HG02642 (cell line): Measurements from ENCODE around the gene BEST2.
"Not testable (repeated sequence)": the region's sequence is repeated elsewhere in the genome, so short reads cannot be mapped to it uniquely, and the experiment has no call there.

ENCODE experiments used
- ATAC-seq: cut with Tn5 transposase; IDR thresholded peaks from one replicate; pipeline ENCODE4 v1.9.1; 2021; ENCODE audit warnings: mild to moderate bottlenecking; ENCODE audit not compliant: unreplicated experiment, poor library complexity

BEST2 gene

GRCh38 chr19:12796146-12797071 lies 44.8 kb downstream of the BEST2 start:
- ATAC-seq = no peak

GRCh38 chr19:12797141-12797587 lies 45.6 kb downstream of the BEST2 start:
- no peak for ATAC-seq

DNA sequence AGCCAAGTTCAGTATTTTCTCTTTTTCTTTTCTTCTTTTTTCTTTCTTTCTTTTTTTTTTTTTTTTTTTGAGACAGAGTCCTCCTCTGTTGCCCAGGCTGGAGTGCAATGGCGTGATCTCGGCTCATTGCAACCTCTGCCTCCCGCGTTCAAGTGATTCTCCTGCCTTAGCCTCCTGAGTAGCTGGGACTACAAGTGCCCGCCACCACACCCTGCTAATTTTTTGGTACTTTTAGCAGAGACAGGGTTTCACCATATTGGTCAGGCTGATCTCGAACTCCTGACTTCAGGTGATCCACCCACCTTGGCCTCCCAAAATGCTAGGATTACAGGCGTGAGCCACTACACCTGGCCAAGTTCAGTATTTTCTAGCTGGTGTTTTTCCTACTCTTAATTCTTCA lies 46.0 kb downstream of the BEST2 start:
- not testable (repeated sequence) for ATAC-seq

DNA sequence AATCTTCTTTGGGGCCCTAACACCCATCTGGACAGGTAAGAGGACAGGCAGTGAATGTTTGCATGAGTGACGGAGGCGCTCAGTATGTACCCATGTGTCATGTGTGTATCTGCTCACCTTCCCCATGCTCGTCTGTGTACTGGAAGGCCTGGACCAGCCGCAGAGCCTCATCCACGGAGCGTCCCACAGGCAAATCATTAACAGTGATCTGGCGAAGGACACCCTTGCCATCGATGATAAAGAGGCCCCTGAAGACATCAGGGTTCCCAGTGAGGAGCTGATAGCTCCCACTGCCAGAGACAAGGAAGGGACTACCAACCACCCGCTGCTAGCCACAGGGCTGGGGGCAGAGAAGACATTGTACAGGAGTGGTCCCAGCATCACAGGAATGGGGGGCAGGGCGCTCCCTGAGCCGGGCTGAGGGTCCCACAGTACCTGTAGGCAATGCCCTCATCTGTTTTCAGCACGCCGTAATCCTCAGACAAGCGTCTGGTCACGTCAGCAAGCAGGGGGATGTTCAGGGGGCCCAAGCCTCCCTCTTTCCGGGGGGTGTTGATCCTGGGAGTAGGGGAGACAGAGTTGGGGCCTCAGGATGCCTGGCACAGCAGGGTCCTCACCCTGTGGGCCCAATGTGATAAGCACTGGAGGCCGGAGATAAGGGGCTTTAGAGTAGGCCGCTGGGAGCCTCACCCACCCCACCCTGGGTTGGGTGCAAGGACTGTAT lies 48.3 kb downstream of the BEST2 start:
- ATAC-seq = no peak

GRCh38 chr19:12800466-12800770 lies 48.8 kb downstream of the BEST2 start:
- ATAC-seq = no peak

- ATAC-seq = no peak
Observed at GRCh38 chr19:12800923-12801465, 49.4 kb downstream of the BEST2 start.

- peak; percentile 41 for ATAC-seq
Observed at GRCh38 chr19:12801466-12802266, 50.1 kb downstream of the BEST2 start, which contains the start of the genes PRDX2 and THSD8. Gene PRDX2 (minus strand): TSS chr19:12801800. CDS start chr19:12801261, 539 bp downstream. Gene THSD8 (plus strand): TSS chr19:12802069. CDS start chr19:12802072, 3 bp downstream.

- ATAC-seq = no peak
Observed at GRCh38 chr19:12802267-12803106, 50.9 kb downstream of the BEST2 start.

GRCh38 chr19:12804051-12804450 lies 52.5 kb downstream of the BEST2 start:
- no peak for ATAC-seq

- peak; percentile 80 for ATAC-seq
Observed at GRCh38 chr19:12806242-12807081, 54.9 kb downstream of the BEST2 start, which contains the start of gene RNASEH2A. Gene RNASEH2A (plus strand): TSS chr19:12806584. CDS start chr19:12806674, 90 bp downstream.
